ENCODE data around the gene HCFC1R1.
"Not testable (repeated sequence)": the region's sequence is repeated elsewhere in the genome, so short reads cannot be mapped to it uniquely, and the experiment has no call there.

DNA sequence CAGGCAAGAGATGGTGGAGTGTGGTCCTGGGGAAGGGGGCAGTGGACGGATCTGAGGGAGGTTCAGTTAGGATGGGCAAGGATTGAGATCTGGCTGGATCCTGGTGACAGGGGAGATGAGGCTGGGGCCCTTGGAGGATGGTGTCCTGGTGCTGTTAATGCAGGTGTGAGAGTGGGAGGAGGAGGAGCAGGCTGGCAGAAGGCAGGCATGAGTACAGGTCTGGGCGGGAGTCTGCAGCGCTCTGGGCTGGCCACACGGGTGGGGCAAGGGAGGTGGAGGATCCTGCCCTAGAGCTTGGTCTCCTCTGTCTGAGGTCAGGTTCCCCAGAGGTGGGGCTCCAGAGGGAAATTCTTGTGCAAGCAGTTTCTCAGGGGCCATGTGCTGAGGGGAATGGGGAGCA is 48.4 kb upstream of the HCFC1R1 start:
- TF ChIP-seq POLR2A (IDR thresholded peaks at IDR 0.05): not testable (repeated sequence)
- TF ChIP-seq, protein P1, sequence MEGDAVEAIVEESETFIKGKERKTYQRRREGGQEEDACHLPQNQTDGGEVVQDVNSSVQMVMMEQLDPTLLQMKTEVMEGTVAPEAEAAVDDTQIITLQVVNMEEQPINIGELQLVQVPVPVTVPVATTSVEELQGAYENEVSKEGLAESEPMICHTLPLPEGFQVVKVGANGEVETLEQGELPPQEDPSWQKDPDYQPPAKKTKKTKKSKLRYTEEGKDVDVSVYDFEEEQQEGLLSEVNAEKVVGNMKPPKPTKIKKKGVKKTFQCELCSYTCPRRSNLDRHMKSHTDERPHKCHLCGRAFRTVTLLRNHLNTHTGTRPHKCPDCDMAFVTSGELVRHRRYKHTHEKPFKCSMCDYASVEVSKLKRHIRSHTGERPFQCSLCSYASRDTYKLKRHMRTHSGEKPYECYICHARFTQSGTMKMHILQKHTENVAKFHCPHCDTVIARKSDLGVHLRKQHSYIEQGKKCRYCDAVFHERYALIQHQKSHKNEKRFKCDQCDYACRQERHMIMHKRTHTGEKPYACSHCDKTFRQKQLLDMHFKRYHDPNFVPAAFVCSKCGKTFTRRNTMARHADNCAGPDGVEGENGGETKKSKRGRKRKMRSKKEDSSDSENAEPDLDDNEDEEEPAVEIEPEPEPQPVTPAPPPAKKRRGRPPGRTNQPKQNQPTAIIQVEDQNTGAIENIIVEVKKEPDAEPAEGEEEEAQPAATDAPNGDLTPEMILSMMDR (IDR thresholded peaks at IDR 0.05 in 4 of 5, conservative IDR thresholded peaks at IDR 0.05 in 1 of 5): not testable (repeated sequence)

Measured in gastrocnemius medialis (tissue), 4 donors.